Breast epithelium (tissue), 4 donors: ENCODE results near the gene FANCC. TPM values are rescaled to one million over a fixed set of nuclear protein-coding genes. Genes with fewer than 3 reads are reported as not detected.

Source experiments
- DNase-seq, 2 donors: peaks; one replicate each; pipeline ENCODE4 v3.0.0-alpha.2; 2019; ENCODE audit warnings: low spot score in 2 of 2
- H3K27ac ChIP-seq, 2 donors: fragments of 200-600 bp; sonication (generic) in 1 of 2; one replicate each; pipeline ENCODE4 v1.5.1; 2016 to 2019; ENCODE audit warnings: mild to moderate bottlenecking in 1 of 2
- H3K27me3 ChIP-seq, 2 donors: fragments of 200-600 bp; sonication (generic) in 1 of 2; one replicate each; pipeline versions ENCODE4 v1.5.1 to v1.6.0; 2017 to 2019; ENCODE audit warnings: control low read depth in 1 of 2, mild to moderate bottlenecking in 1 of 2
- H3K36me3 ChIP-seq: fragments of 200-600 bp; one replicate; pipeline ENCODE4 v1.5.1; 2019
- H3K4me1 ChIP-seq, 2 donors: fragments of 200-600 bp; sonication (generic); one replicate each; pipeline ENCODE4 v1.5.1; 2016 to 2019; ENCODE audit warnings: control low read depth in 1 of 2
- H3K4me3 ChIP-seq, 3 donors: fragments of 200-600 bp; sonication (generic); 1 replicate in 2 of 3; 2 replicates in 1 of 3; pipeline ENCODE4 v1.5.1; 2016 to 2019; ENCODE audit warnings: mild to moderate bottlenecking in 3 of 3, moderate library complexity in 2 of 3
- H3K9me3 ChIP-seq, 2 donors: fragments of 200-600 bp; sonication (generic) in 1 of 2; one replicate each; pipeline ENCODE4 v1.5.1; 2016 to 2019; ENCODE audit warnings: control low read depth in 1 of 2
- POLR2A ChIP-seq: fragments of 450-650 bp; IDR thresholded peaks from one replicate; pipeline ENCODE4 v1.6.1; 2016; ENCODE audit warnings: antibody characterized with exemption, mild to moderate bottlenecking, moderate library complexity
- POLR2AphosphoS5 ChIP-seq, 3 donors: sonication (generic); formaldehyde crosslinking; IDR thresholded peaks; one replicate each; pipeline ENCODE4 v1.6.1; 2017; ENCODE audit warnings: antibody characterized with exemption in 3 of 3
- intact Hi-C: fragments of 100-400 bp; cut with DNase I; formaldehyde crosslinking; loops from one replicate; pipeline ENCODE4 v1.15.1; 2023; ENCODE audit warnings: low total_unique reads
- total RNA-seq, 3 donors: library from RNA; depleted of rRNA; stranded (reverse); fragments of >200 nt; gene quantifications; one replicate each; pipeline ENCODE4 v1.1.0, GENCODE V29; 2016
- TF ChIP-seq, protein P1 (sequence below), 3 donors: fragments of 450-650 bp; IDR thresholded peaks; one replicate each; pipeline ENCODE4 v1.5.1; 2016 to 2017; ENCODE audit warnings: antibody characterized with exemption in 3 of 3, mild to moderate bottlenecking in 3 of 3, moderate library complexity in 3 of 3

FANCC gene
- total RNA-seq, 3 donors from 2014 or later, result 4.2 to 11.4 (median 9.2) TPM

DNA sequence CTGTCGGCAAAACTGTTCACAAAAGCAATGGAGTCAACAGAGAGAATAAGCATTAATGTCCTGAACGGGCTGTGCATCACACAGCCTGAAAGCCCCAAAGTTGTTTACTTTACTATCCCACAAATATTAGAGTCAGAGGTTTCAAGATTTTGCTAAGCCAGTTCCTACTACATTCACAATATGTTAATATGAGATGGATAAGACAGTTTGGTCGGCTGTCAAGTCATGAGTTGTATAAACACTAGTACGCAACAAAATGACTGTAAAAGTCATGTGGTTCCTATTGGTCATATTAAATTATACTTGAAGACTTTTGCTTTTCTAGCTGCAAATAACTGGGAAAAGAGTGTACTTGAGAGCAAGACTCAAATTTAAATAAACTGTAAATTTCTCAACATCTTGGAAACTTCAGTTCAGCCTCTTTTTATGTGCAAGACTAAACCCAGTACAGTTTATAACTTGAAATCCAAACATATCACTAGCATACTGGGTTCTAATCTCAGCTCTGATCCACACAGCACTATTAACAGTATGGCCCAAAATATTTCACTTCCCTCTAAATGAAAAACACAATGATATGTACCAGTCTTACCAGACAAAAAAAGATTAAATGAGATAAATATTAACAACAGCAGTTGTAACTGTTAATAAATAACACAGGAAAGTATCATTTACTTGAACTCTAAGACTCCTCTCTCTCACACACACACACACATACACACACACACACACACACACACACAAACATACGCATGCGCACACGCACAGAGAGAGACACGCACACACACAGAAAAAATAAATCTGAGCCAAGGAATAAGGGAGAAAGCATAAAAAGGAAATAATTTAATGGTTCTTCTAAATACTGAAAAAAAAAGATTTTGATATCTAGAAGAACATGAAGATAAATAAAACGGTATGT, 33.1 kb downstream of the FANCC start:
- H3K4me1 ChIP-seq, result no peaks in the 10 kb centered on the region
- DNase-seq, result no peak
- H3K4me3 ChIP-seq, result no peak overlapping the region
- no peak overlapping the region for H3K27ac ChIP-seq
- H3K9me3 ChIP-seq, result peaks cover 0 to 14% of the 10 kb centered on the region in 2 donors
- no peak for TF ChIP-seq POLR2A
- no peak for TF ChIP-seq POLR2AphosphoS5 (IDR thresholded peaks at IDR 0.05)
- TF ChIP-seq, protein P1, sequence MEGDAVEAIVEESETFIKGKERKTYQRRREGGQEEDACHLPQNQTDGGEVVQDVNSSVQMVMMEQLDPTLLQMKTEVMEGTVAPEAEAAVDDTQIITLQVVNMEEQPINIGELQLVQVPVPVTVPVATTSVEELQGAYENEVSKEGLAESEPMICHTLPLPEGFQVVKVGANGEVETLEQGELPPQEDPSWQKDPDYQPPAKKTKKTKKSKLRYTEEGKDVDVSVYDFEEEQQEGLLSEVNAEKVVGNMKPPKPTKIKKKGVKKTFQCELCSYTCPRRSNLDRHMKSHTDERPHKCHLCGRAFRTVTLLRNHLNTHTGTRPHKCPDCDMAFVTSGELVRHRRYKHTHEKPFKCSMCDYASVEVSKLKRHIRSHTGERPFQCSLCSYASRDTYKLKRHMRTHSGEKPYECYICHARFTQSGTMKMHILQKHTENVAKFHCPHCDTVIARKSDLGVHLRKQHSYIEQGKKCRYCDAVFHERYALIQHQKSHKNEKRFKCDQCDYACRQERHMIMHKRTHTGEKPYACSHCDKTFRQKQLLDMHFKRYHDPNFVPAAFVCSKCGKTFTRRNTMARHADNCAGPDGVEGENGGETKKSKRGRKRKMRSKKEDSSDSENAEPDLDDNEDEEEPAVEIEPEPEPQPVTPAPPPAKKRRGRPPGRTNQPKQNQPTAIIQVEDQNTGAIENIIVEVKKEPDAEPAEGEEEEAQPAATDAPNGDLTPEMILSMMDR (IDR thresholded peaks at IDR 0.05), result no peak
- no peaks in the 10 kb centered on the region for H3K36me3 ChIP-seq
- intact Hi-C loops, result no loop called here
- H3K27me3 ChIP-seq, result no peaks in the 10 kb centered on the region

DNA sequence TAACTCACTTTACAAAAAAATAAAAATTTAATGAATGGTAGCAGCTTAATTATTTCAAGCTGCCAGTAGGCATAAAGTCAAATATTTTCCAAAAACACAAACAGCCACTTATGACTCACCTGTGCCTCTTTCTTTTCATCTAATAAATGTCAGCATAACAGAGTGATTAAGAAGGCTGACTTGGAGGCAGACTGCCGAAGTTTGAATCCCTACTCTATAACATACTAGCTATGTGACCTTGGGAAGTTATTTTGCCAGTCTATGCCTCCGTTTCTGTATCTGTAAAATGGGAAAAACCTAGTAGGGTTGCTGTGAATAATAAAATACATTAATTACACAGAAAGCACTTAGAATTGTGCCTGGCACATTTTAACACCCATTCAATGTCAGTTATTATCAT, 33.8 kb downstream of the FANCC start:
- no peaks in the 10 kb centered on the region for H3K27me3 ChIP-seq
- no peak for DNase-seq
- H3K4me3 ChIP-seq, result no peak overlapping the region
- H3K36me3 ChIP-seq, result no peaks in the 10 kb centered on the region
- intact Hi-C loops, result no loop called here
- no peak overlapping the region for H3K27ac ChIP-seq
- H3K9me3 ChIP-seq, result peaks cover 0 to 14% of the 10 kb centered on the region in 2 donors
- H3K4me1 ChIP-seq, result no peaks in the 10 kb centered on the region
- TF ChIP-seq POLR2A, result no peak
- TF ChIP-seq POLR2AphosphoS5 (IDR thresholded peaks at IDR 0.05), result no peak
- TF ChIP-seq, protein P1 (IDR thresholded peaks at IDR 0.05), result no peak

DNA sequence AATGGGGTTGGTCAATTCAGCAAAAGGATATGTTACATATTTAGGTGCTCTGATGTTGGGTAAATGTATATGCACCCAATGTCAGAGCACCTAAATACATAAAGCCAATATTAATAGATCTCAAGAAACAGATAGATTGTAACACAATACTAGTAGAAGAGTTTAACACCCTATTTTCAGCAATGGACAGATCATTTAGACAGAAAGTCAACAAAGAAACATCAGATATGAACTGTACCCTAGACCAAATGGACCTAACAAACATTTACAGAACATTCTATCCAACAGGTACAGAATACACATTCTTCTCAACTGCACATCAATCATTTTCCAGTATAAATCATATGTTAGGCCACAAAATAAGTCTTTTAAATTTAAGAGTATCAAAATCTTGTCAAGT, 35.2 kb downstream of the FANCC start:
- Histone ChIP-seq H3K4me1 (no peaks in the 10 kb centered on the region), H3K36me3 (no peaks in the 10 kb centered on the region), H3K4me3 (no peak overlapping the region), H3K9me3 (peaks cover 0 to 14% of the 10 kb centered on the region in 2 donors), H3K27ac (no peak overlapping the region), H3K27me3 (no peaks in the 10 kb centered on the region)
- TF ChIP-seq POLR2AphosphoS5 (IDR thresholded peaks at IDR 0.05) (no peak), POLR2A (no peak)
- TF ChIP-seq, protein P1 (IDR thresholded peaks at IDR 0.05), result no peak
- intact Hi-C loops, result no loop called here
- no peak for DNase-seq

- TF ChIP-seq, protein P1 (IDR thresholded peaks at IDR 0.05), result no peak
- TF ChIP-seq POLR2AphosphoS5 (IDR thresholded peaks at IDR 0.05), result no peak
- no peak for TF ChIP-seq POLR2A
- Histone ChIP-seq H3K27me3 (no peaks in the 10 kb centered on the region), H3K4me3 (no peak overlapping the region), H3K27ac (no peak overlapping the region), H3K9me3 (peaks cover 0 to 14% of the 10 kb centered on the region in 2 donors), H3K36me3 (no peaks in the 10 kb centered on the region), H3K4me1 (no peaks in the 10 kb centered on the region)
- DNase-seq, result no peak
- intact Hi-C loops, result no loop called here
Measured at GRCh38 chr9:95280745-95281144, 36.8 kb downstream of the FANCC start.

DNA sequence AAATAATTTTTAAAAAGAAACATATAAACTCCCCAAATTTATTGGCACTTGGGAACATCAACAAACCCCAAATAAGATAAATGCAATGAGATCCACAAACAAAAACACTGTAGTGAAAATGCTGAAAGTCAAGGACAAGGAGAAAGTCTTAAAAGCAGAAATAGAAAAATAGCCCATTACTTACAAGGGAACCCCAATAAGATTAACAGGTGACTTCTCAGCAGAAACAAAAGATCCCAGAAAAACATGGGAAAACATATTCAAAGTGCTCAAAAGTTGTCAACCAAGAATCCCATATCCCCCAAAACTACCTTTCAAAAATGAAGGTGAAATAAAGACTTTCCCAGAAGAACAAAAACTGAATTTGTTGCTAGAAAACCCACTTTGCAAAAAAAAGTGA, 40.0 kb downstream of the FANCC start:
- Histone ChIP-seq H3K4me3 (no peak overlapping the region), H3K36me3 (no peaks in the 10 kb centered on the region), H3K4me1 (no peaks in the 10 kb centered on the region), H3K9me3 (peaks cover 0 to 14% of the 10 kb centered on the region in 2 donors), H3K27me3 (no peaks in the 10 kb centered on the region), H3K27ac (no peak overlapping the region)
- intact Hi-C loops, result no loop called here
- TF ChIP-seq, protein P1 (IDR thresholded peaks at IDR 0.05), result no peak
- TF ChIP-seq POLR2A, result no peak
- TF ChIP-seq POLR2AphosphoS5 (IDR thresholded peaks at IDR 0.05), result no peak
- DNase-seq, result no peak
